DOHH2 (cell line): ENCODE data around the gene EBF3.

Experiments used
- H3F3A ChIP-seq: fragments of 200-600 bp; sonication (generic), shearing (Covaris generic); 2 replicates; pipeline ENCODE4 v1.6.0; 2016; ENCODE audit warnings: antibody characterized with exemption, mild to moderate bottlenecking; ENCODE audit not compliant: control insufficient read depth, insufficient read depth
- H3K27ac ChIP-seq: fragments of 200-600 bp; sonication (generic); 2 replicates; pipeline ENCODE4 v1.5.1; 2014; ENCODE audit warnings: low read depth, mild to moderate bottlenecking, low read length, moderate library complexity
- H3K27me3 ChIP-seq: fragments of 200-600 bp; sonication (generic); 2 replicates; pipeline ENCODE4 v1.6.1; 2014; ENCODE audit warnings: mild to moderate bottlenecking, low read length, mixed read lengths; ENCODE audit not compliant: control insufficient read depth
- H3K36me3 ChIP-seq: fragments of 200-600 bp; sonication (generic); 2 replicates; pipeline ENCODE4 v1.6.1; 2014; ENCODE audit warnings: mild to moderate bottlenecking, low read length, moderate library complexity, mixed read lengths; ENCODE audit not compliant: control insufficient read depth
- H3K4me1 ChIP-seq: fragments of 200-600 bp; sonication (generic); 2 replicates; pipeline ENCODE4 v1.6.1; 2014; ENCODE audit warnings: mild to moderate bottlenecking, low read length, mixed read lengths; ENCODE audit not compliant: control insufficient read depth
- H3K4me2 ChIP-seq: fragments of 200-600 bp; sonication (generic); 2 replicates; pipeline ENCODE4 v1.6.0; 2014; ENCODE audit warnings: mild to moderate bottlenecking, low read length, moderate library complexity
- H3K4me3 ChIP-seq: fragments of 200-600 bp; sonication (generic); 2 replicates; pipeline ENCODE4 v1.5.1; 2014; ENCODE audit warnings: mild to moderate bottlenecking, low read length, mixed read lengths
- H3K79me2 ChIP-seq: fragments of 200-600 bp; sonication (generic); 2 replicates; pipeline ENCODE4 v1.6.1; 2014; ENCODE audit warnings: mild to moderate bottlenecking, low read length, mixed read lengths; ENCODE audit not compliant: control insufficient read depth
- H3K9me2 ChIP-seq: fragments of 200-600 bp; sonication (generic); replicated peaks from 2 replicates; pipeline ENCODE4 v1.6.1; 2014; ENCODE audit warnings: mild to moderate bottlenecking, low read length, mixed read lengths; ENCODE audit not compliant: control insufficient read depth
- H3K9me3 ChIP-seq: fragments of 200-600 bp; sonication (generic); 2 replicates; pipeline ENCODE4 v1.6.1; 2014; ENCODE audit warnings: antibody characterized with exemption, low read length, mixed read lengths; ENCODE audit not compliant: control insufficient read depth, insufficient read depth
- H4K20me1 ChIP-seq: fragments of 200-600 bp; sonication (generic); 2 replicates; pipeline ENCODE4 v1.6.0; 2014; ENCODE audit warnings: low read depth, mild to moderate bottlenecking, antibody characterized with exemption, low read length, moderate library complexity; ENCODE audit not compliant: control insufficient read depth, insufficient read depth
- CTCF ChIP-seq: fragments of 200-600 bp; sonication (generic); IDR thresholded peaks from one replicate; pipeline ENCODE4 v1.5.1; 2014; ENCODE audit warnings: antibody characterized with exemption, mild to moderate bottlenecking, low read depth, low read length; ENCODE audit not compliant: poor library complexity, severe bottlenecking
- EZH2phosphoT487 ChIP-seq: fragments of 200-600 bp; sonication (generic); IDR thresholded peaks from 2 replicates; pipeline ENCODE4 v1.6.1; 2017; ENCODE audit warnings: borderline replicate concordance, mild to moderate bottlenecking, antibody characterized with exemption, low read length, moderate library complexity, mixed read lengths

Gene EBF3

GRCh38 chr10:130010653-130011052, 46.6 kb upstream of the EBF3 start:
- H3K27ac ChIP-seq, result no peak overlapping the region
- H3K9me3 ChIP-seq, result no peaks in the 10 kb centered on the region
- no peaks in the 10 kb centered on the region for H4K20me1 ChIP-seq
- no peaks in the 10 kb centered on the region for H3K9me2 ChIP-seq
- H3K4me3 ChIP-seq, result no peak overlapping the region
- no peak for TF ChIP-seq CTCF
- TF ChIP-seq EZH2phosphoT487, result no peak
- H3K79me2 ChIP-seq, result no peaks in the 10 kb centered on the region
- H3K36me3 ChIP-seq, result no peaks in the 10 kb centered on the region
- H3K4me1 ChIP-seq, result no peaks in the 10 kb centered on the region
- no peak overlapping the region for H3K4me2 ChIP-seq
- no peaks in the 10 kb centered on the region for H3F3A ChIP-seq
- H3K27me3 ChIP-seq, result no peaks in the 10 kb centered on the region

GRCh38 chr10:130009228-130009627, 45.2 kb upstream of the EBF3 start:
- H3K36me3 ChIP-seq, result no peaks in the 10 kb centered on the region
- H3K9me2 ChIP-seq, result no peaks in the 10 kb centered on the region
- H3K4me3 ChIP-seq, result no peak overlapping the region
- no peaks in the 10 kb centered on the region for H4K20me1 ChIP-seq
- no peaks in the 10 kb centered on the region for H3K4me1 ChIP-seq
- H3K4me2 ChIP-seq, result no peak overlapping the region
- H3F3A ChIP-seq, result no peaks in the 10 kb centered on the region
- H3K27ac ChIP-seq, result no peak overlapping the region
- H3K9me3 ChIP-seq, result no peaks in the 10 kb centered on the region
- no peaks in the 10 kb centered on the region for H3K79me2 ChIP-seq
- TF ChIP-seq CTCF (no peak), EZH2phosphoT487 (no peak)
- H3K27me3 ChIP-seq, result peaks cover 2% of the 10 kb centered on the region; the same call in 1 of the 2 replicates

GRCh38 chr10:130003787-130004613, 39.9 kb upstream of the EBF3 start:
- Histone ChIP-seq H4K20me1 (no peaks in the 10 kb centered on the region), H3K79me2 (no peaks in the 10 kb centered on the region)
- TF ChIP-seq CTCF (no peak), EZH2phosphoT487 (no peak)

More at GRCh38 chr10:130003787-130004613, 39.9 kb upstream of the EBF3 start:
- Histone ChIP-seq H3K4me3 (no peak overlapping the region), H3K9me2 (no peaks in the 10 kb centered on the region), H3K4me2 (no peak overlapping the region), H3F3A (no peaks in the 10 kb centered on the region), H3K36me3 (no peaks in the 10 kb centered on the region), H3K4me1 (no peaks in the 10 kb centered on the region), H3K27ac (no peak overlapping the region), H3K27me3 (peaks cover 2% of the 10 kb centered on the region; the same call in 1 of the 2 replicates), H3K9me3 (no peaks in the 10 kb centered on the region)
